ENCODE measurements around the gene MYO18B. TPM values are rescaled to one million over a fixed set of nuclear protein-coding genes. Genes with fewer than 3 reads are reported as not detected.

MYO18B gene
- total RNA-seq, 1 experiment from 2014 or later = 0.07 TPM

DNA sequence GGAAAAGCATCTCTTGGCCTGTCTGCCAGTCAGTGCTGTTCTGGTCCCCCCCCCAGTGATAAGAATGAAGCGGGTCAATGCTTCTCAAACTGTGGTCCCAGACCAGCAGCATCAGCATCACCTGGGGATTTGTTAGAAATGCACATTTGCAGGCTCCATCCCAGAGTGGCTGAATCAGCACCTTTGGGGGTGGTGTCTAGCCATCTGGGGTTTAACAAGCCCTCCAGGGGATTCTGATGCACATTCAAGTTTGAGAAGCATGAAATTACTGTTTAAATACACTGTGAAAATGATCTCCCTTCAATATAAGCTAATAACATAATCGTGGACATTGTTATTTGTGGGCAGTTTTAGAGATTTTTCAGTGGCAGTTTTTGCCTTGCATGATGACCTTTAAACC, 133.5 kb downstream of the MYO18B start:
- Mint-ChIP-seq H3K36me3 (ENCODE audit: insufficient read depth, unreplicated experiment) (no peaks in the 10 kb centered on the region), H3K27ac (ENCODE audit: unreplicated experiment) (no peak overlapping the region), H3K4me3 (ENCODE audit: unreplicated experiment) (no peak overlapping the region), H3K27me3 (ENCODE audit: insufficient read depth, unreplicated experiment) (peaks cover 6% of the 10 kb centered on the region), H3K9me3 (ENCODE audit: unreplicated experiment) (no peaks in the 10 kb centered on the region), H3K4me1 (ENCODE audit: low read depth, unreplicated experiment) (no peaks in the 10 kb centered on the region)
- Histone ChIP-seq H3K36me3 (ENCODE audit: control insufficient read depth, insufficient read depth, low read length) (no peaks in the 10 kb centered on the region), H3K4me1 (no peaks in the 10 kb centered on the region), H3K4me3 (ENCODE audit: low read depth, low read length) (no peak overlapping the region), H3K27me3 (replicated peaks; ENCODE audit: control insufficient read depth, insufficient read depth, low read length) (no peaks in the 10 kb centered on the region), H3K9me3 (no peaks in the 10 kb centered on the region)
- BruUV-seq (replicated peaks) = no TSS peak
- TF ChIP-seq, protein P1, sequence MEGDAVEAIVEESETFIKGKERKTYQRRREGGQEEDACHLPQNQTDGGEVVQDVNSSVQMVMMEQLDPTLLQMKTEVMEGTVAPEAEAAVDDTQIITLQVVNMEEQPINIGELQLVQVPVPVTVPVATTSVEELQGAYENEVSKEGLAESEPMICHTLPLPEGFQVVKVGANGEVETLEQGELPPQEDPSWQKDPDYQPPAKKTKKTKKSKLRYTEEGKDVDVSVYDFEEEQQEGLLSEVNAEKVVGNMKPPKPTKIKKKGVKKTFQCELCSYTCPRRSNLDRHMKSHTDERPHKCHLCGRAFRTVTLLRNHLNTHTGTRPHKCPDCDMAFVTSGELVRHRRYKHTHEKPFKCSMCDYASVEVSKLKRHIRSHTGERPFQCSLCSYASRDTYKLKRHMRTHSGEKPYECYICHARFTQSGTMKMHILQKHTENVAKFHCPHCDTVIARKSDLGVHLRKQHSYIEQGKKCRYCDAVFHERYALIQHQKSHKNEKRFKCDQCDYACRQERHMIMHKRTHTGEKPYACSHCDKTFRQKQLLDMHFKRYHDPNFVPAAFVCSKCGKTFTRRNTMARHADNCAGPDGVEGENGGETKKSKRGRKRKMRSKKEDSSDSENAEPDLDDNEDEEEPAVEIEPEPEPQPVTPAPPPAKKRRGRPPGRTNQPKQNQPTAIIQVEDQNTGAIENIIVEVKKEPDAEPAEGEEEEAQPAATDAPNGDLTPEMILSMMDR (IDR thresholded peaks at IDR 0.05; ENCODE audit: insufficient read depth in 1 of 2, low read depth in 1 of 2, low read length in 1 of 2, severe bottlenecking in 1 of 2, unreplicated experiment in 1 of 2) = no peak
- intact Hi-C loops (cut with micrococcal nuclease; ENCODE audit: unreplicated experiment) = no loop called here
- DNase-seq = no peak
- POLR2A ChIA-PET = no interaction called here
- CTCF ChIA-PET = no interaction called here

DNA sequence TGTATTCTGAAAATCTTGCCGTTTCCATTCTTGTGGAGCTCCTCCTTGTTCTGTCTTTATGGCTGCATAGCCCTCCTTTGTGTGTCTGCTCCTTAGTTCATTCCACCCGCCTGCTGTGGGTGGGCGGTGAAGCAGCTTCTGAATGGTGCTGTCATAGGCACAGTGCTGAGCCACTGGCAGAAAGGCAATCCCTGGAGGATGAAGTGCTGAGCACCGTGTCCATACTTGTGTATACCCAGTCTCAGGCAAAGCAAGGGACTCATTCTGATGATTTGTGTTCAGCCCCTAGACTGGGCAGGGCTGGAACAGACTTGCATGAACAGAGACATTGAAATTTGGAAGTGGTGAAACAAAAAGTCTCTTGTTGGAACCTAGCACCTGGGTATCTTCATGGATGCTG, 134.9 kb downstream of the MYO18B start:
- no peaks in the 10 kb centered on the region for H3K4me1 Mint-ChIP-seq (ENCODE audit: low read depth, unreplicated experiment)
- no peaks in the 10 kb centered on the region for H3K36me3 ChIP-seq (ENCODE audit: control insufficient read depth, insufficient read depth, low read length)
- no peaks in the 10 kb centered on the region for H3K9me3 ChIP-seq
- CTCF ChIA-PET = no interaction called here
- no peaks in the 10 kb centered on the region for H3K36me3 Mint-ChIP-seq (ENCODE audit: insufficient read depth, unreplicated experiment)
- peaks cover 13% of the 10 kb centered on the region for H3K27me3 Mint-ChIP-seq (ENCODE audit: insufficient read depth, unreplicated experiment)
- TF ChIP-seq, protein P1 (IDR thresholded peaks at IDR 0.05; ENCODE audit: insufficient read depth in 1 of 2, low read depth in 1 of 2, low read length in 1 of 2, severe bottlenecking in 1 of 2, unreplicated experiment in 1 of 2) = no peak
- H3K4me1 ChIP-seq = no peaks in the 10 kb centered on the region
- no peaks in the 10 kb centered on the region for H3K27me3 ChIP-seq (replicated peaks; ENCODE audit: control insufficient read depth, insufficient read depth, low read length)
- H3K27ac Mint-ChIP-seq (ENCODE audit: unreplicated experiment) = no peak overlapping the region
- H3K9me3 Mint-ChIP-seq (ENCODE audit: unreplicated experiment) = no peaks in the 10 kb centered on the region
- POLR2A ChIA-PET = no interaction called here
- H3K4me3 Mint-ChIP-seq (ENCODE audit: unreplicated experiment) = no peak overlapping the region
- no TSS peak for BruUV-seq (replicated peaks)
- no peak overlapping the region for H3K4me3 ChIP-seq (ENCODE audit: low read depth, low read length)
- intact Hi-C loops (cut with micrococcal nuclease; ENCODE audit: unreplicated experiment) = no loop called here
- DNase-seq = no peak

DNA sequence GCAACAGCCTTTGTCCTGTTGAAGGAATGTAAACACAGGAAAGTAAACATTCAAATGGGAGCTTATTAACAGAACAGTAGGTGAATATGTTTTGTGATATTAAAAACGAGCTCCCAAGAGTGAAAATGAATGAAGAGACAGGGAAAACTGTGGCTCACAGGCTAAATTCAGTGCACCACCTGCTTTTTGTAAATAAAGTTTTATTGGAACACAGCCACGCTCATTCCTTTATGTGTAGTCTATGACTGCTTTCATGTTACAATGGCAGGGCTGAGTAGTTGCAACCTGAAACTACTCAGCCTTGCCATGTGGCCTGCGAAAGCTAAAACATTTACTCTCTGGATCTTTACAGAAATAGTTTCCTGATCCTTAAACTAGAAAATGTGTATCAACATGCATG, 136.9 kb downstream of the MYO18B start:
- Mint-ChIP-seq H3K9me3 (ENCODE audit: unreplicated experiment) (no peaks in the 10 kb centered on the region), H3K4me1 (ENCODE audit: low read depth, unreplicated experiment) (no peaks in the 10 kb centered on the region), H3K36me3 (ENCODE audit: insufficient read depth, unreplicated experiment) (no peaks in the 10 kb centered on the region), H3K4me3 (ENCODE audit: unreplicated experiment) (no peak overlapping the region), H3K27ac (ENCODE audit: unreplicated experiment) (no peak overlapping the region), H3K27me3 (ENCODE audit: insufficient read depth, unreplicated experiment) (peaks cover 13% of the 10 kb centered on the region)
- Histone ChIP-seq H3K36me3 (ENCODE audit: control insufficient read depth, insufficient read depth, low read length) (no peaks in the 10 kb centered on the region), H3K4me1 (no peaks in the 10 kb centered on the region), H3K4me3 (ENCODE audit: low read depth, low read length) (no peak overlapping the region), H3K27me3 (replicated peaks; ENCODE audit: control insufficient read depth, insufficient read depth, low read length) (no peaks in the 10 kb centered on the region), H3K9me3 (no peaks in the 10 kb centered on the region)
- ChIA-PET POLR2A (no interaction called here), CTCF (no interaction called here)
- TF ChIP-seq, protein P1 (IDR thresholded peaks at IDR 0.05; ENCODE audit: insufficient read depth in 1 of 2, low read depth in 1 of 2, low read length in 1 of 2, severe bottlenecking in 1 of 2, unreplicated experiment in 1 of 2) = no peak
- intact Hi-C loops (cut with micrococcal nuclease; ENCODE audit: unreplicated experiment) = no loop called here
- BruUV-seq (replicated peaks) = no TSS peak
- DNase-seq = no peak
